ENCODE data around the gene ZSCAN22. TPM values are rescaled to one million over a fixed set of nuclear protein-coding genes. Genes with fewer than 3 reads are reported as not detected.

ZSCAN22 gene
- total RNA-seq = 1 to 10 TPM; 2.5 to 4.6 (median 4.0) TPM

DNA sequence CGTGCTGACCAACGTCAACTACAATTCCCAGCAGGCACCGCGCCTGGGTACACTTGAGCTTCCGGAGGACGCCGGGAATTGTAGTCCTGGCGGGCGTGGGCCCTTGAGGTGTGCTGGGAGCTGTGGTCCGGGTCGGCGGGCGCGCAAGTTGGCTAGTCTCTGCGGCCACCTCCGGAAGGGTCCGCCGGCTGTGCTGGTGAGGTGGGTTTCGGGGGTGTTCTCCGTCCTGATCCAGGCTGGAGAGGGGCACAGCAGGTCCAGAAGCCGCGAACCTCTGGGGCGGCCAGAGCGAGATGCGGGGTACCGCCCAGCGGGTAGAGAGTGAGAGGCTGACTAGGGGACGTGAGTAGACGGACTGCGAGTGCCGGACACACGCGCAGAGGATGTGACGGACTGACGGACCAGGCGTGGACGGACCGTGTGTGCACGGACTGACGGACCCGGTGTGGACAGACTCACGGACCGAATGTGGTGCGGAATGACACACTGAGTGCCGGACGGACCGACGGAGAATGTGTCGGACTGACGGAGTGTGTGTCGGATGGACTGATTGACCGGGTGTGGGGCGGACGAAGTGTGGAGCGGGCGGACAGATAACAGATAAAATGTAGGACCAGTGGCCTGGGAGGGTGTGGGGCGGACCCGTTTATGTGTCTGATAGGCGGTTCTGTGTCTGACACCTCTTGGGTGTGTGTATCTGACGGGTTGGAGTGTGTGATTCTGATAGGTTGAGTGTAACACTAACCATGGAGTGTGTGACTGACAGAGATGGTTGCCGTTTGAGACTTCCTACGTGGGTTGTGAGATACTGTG is at the start of gene ZSCAN22:
Gene ZSCAN22 (plus strand): TSS at position 81 of the 813 bp plus-strand sequence. CDS start 7,809 bp downstream, outside the sequence.
- H3K36me3 ChIP-seq = no peaks in the 10 kb centered on the region
- H3K4me1 ChIP-seq = peaks cover 0 to 24% (median 7%) of the 10 kb centered on the region in 4 donors
- peak; percentile 97 to 99 (median 98) for DNase-seq
- peak within 1 kb of the TSS; percentile 71 to 94 (median 87) for H3K27ac ChIP-seq
- peak within 1 kb of the TSS; percentile 56 to 92 (median 70) for H3K4me3 ChIP-seq
- H3K27me3 ChIP-seq = no peaks in the 10 kb centered on the region
- no peaks in the 10 kb centered on the region for H3K9me3 ChIP-seq
- TF ChIP-seq POLR2A (IDR thresholded peaks at IDR 0.05) (peak; percentile 23 to 51), CTCF (IDR thresholded peaks at IDR 0.05) (peak in 1 of 6 experiments; percentile 9)

- H3K27me3 ChIP-seq = no peaks in the 10 kb centered on the region
- TF ChIP-seq POLR2A (IDR thresholded peaks at IDR 0.05) (no peak), CTCF (IDR thresholded peaks at IDR 0.05) (no peak)
- no peak overlapping the region for H3K27ac ChIP-seq
- peaks cover 0 to 30% (median 3%) of the 10 kb centered on the region in 4 donors for H3K9me3 ChIP-seq
- H3K36me3 ChIP-seq = peaks cover 0 to 15% (median 0%) of the 10 kb centered on the region in 3 donors
- no peak for DNase-seq
- H3K4me1 ChIP-seq = peaks cover 0 to 13% (median 1%) of the 10 kb centered on the region in 4 donors
- no peak overlapping the region for H3K4me3 ChIP-seq
These were observed 49.6 kb upstream of the ZSCAN22 start for GRCh38 chr19:58277197-58277596.

DNA sequence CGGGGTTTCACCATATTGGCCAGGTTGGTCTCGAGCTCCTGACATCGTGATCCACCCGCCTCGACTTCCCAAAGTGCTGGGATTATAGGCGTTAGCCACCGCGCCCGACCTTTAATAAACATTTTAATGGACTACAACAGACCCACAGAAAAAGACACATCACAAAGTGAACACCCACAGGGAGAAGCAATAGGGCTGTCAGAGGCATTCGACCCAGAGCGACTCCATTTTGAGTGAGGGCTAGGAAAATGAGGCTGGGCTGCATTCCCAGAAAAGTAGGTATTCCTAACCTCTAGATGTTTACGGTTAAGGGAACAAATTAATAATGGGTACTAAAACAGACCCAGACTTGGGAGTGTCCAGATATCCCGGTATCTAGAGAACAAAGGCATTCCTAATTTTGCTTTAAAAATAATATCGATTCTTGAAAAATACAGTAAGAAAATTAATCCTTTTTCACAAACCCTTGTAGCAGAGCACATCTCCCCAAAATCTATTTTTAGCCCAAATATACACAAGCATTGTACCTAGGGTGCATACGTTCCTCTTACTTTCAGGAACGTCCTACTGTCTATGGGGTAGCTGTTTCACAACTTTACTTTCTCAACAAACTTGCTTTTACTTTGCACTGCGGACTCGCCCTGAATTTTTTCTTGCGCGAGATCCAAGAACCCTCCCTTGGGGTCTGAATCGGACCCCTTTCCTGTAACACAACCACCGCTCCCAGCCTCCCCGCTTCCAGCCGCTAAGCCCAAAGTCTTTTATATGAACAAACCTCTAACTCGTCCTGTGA is 48.9 kb upstream of the ZSCAN22 start:
- H3K27me3 ChIP-seq = no peaks in the 10 kb centered on the region
- no peak for DNase-seq
- H3K36me3 ChIP-seq = peaks cover 0 to 15% (median 0%) of the 10 kb centered on the region in 3 donors
- peaks cover 0 to 23% (median 0%) of the 10 kb centered on the region in 4 donors for H3K9me3 ChIP-seq
- H3K4me1 ChIP-seq = peaks cover 0 to 13% (median 1%) of the 10 kb centered on the region in 4 donors
- peak overlapping the region; percentile 75 to 88 (median 79) for H3K27ac ChIP-seq
- TF ChIP-seq POLR2A (IDR thresholded peaks at IDR 0.05) = no peak
- TF ChIP-seq CTCF (IDR thresholded peaks at IDR 0.05) = no peak
- peak overlapping the region; percentile 72 to 87 (median 78) for H3K4me3 ChIP-seq

DNA sequence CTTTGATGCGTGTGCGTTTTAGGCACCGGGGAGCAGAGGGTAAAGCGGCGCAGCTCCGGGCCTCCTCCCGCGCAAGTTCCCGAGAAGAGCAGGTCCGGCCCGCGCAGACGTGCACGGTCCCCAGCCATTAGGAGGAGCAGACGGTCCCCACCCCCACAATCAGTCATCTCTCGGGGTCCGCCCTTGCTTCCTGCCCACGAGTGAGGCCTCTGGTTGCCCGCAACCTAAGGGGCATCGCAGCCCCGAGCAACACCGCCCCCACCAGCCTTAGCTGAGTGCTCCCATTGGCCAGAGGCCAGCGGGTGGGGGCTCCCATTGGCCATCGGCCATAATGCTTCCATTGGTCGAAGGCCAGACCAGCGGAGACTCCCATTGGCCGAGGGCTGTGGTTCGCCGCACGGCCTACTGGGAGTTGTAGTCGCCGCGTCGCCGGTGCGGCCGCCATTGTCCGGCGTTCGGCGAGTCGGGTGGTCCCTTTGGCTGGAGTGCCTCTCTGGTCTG is 48.2 kb upstream of the ZSCAN22 start, which contains the start of gene ZNF8:
Gene ZNF8 (plus strand): TSS at position 415 of the 501 bp plus-strand sequence. CDS start 127 bp downstream, outside the sequence.
- H3K36me3 ChIP-seq = peaks cover 0 to 15% (median 0%) of the 10 kb centered on the region in 3 donors

More for the DNA sequence above, 48.2 kb upstream of the ZSCAN22 start, which contains the start of gene ZNF8:
- Histone ChIP-seq H3K27ac (peak within 1 kb of the TSS; percentile 75 to 88 (median 79)), H3K27me3 (no peaks in the 10 kb centered on the region), H3K4me1 (peaks cover 0 to 13% (median 1%) of the 10 kb centered on the region in 4 donors), H3K9me3 (peaks cover 0 to 17% (median 0%) of the 10 kb centered on the region in 4 donors), H3K4me3 (peak within 1 kb of the TSS; percentile 72 to 87 (median 78))
- peak; percentile 96 to 99 (median 97) for DNase-seq
- TF ChIP-seq CTCF (IDR thresholded peaks at IDR 0.05) (no peak), POLR2A (IDR thresholded peaks at IDR 0.05) (peak in 1 of 2 donors; percentile 34)

Measured in Peyer's patch (tissue), 4 donors.